HG02678 (cell line): ENCODE results near the gene EHMT1.
A peak's percentile ranks its signal among the peaks of the same experiment; 100 is the strongest.

Experiments used
- ATAC-seq: cut with Tn5 transposase; IDR thresholded peaks from one replicate; pipeline ENCODE4 v1.9.1; 2021; ENCODE audit warnings: mild to moderate bottlenecking, moderate library complexity; ENCODE audit not compliant: unreplicated experiment

EHMT1 gene

DNA sequence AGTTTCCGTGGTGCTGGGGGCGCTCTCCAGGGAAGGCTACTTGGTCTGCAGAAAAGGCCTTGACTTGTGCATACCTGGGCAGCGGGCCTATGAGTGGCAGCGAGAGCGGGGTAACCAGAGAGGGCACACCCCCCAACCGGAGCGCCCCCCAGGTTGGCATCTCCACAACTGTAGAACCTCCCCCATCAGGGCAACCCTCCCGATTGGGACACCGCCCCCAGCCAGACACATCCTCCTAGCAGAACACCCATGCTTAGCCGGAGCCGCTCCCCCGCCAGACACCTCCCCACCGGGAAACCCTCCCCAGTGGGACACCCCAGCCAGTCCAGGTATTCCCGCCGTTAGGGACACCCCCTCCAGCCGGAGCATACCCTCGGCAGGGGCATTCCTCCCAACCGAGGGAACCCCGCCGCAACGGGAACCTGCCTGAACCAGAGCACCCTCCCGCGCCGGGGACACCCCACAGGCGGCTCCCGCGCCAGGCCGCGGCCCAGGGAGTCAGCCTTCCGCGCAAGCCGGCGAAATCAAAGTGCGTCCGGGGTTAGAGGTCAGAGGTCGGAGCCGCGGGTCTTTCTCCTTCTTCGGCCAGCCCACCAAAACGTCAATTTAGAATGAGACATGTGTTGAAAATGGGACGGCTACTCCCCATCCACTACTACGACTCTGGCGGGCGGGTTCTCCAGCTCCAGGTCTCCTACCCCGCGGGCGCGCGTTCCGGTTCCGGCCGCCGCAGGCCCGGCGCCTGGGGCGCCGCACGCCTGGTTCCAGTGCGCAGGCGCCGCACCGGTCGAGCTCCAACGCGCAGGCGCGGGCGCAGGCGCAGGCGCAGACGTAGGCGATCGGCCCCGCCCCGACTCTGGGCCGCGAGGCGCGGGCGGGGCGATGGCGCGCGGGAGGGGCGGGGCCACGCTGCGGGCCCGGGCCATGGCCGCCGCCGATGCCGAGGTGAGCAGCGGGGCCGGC, at the start of gene EHMT1:
TSS of gene EHMT1 (plus strand) at position 901 of the 963 bp plus-strand sequence. CDS start at position 925, 24 bp downstream.
- ATAC-seq, result peak; percentile 81

DNA sequence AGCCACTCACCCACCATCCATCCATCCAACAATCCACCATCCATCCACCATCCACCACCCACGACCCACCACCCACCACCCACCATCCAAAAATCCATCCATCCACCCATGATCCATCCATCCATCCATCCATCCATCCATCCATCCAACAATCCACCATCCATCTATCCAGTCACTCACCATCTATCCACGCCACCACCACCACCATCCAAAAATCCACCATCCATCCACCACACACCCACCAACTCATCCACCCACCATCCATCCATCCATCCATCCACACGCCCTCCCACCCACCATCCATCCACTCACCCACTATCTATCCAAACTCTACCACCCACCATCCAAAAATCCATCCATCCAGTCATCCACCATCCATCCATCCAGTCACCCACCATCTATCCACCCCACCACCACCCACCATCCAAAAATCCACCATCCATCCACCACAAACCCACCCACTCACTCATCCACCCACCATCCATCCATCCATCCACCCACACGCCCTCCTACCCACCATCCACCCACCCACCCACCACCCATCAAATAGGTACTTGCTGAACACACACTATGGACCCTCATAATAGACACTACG, 49.1 kb upstream of the EHMT1 start:
- no peak for ATAC-seq

DNA sequence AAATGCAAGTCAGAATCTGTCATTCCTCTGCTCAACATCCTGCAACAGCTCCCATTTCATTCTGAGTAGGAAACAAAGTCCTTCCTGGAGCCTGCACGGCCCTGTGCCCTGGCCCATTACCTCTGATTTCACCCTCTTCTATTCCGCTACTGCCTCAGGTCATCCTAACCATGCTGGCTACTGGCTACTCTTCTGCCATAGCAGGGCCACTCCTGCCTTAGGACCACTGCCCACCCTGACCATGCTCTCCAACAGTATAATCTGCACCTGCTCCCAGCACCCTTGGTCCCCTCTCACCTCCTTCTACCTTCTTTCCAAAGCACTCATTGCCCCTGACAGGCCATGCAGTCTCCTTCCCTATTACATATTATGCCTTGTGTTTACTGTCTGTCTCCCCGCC, 48.2 kb upstream of the EHMT1 start:
- ATAC-seq, result no peak

DNA sequence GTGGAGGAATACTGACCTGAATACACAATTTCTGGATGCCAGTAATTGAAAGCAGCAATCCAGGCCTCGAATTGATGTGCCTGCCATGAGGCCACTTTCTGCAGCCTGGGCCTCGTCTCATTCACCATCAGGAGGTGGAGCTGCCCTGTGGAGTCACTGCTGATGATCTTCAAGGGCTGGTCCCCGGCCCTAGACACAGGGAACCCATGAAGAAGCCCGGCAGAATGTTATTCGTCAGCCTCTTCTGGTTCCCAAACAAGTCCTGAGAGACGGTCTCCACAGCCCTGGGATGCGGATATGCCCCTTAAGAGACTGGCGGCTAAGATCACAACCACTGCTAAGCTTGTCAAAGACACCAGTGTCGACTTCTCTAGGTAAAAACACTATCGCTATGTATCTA, 44.6 kb upstream of the EHMT1 start:
- no peak for ATAC-seq

DNA sequence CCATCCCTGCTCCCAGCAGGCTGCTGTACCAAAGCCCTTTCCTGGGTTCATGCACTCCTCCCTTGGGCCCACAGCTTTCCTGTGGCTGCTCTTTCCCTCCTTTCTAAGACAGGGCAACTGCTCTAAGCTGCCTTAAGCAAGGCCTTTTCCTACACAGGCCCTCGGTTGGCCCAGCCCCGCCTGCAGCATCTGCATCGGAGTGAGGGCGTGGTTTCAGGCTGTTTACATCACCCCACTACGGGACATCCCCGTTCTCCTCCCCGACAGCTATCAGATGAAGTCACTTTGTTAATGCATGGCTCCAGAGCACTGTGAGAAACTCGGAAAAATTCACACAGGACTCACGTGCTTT, 43.5 kb upstream of the EHMT1 start:
- ATAC-seq, result no peak

DNA sequence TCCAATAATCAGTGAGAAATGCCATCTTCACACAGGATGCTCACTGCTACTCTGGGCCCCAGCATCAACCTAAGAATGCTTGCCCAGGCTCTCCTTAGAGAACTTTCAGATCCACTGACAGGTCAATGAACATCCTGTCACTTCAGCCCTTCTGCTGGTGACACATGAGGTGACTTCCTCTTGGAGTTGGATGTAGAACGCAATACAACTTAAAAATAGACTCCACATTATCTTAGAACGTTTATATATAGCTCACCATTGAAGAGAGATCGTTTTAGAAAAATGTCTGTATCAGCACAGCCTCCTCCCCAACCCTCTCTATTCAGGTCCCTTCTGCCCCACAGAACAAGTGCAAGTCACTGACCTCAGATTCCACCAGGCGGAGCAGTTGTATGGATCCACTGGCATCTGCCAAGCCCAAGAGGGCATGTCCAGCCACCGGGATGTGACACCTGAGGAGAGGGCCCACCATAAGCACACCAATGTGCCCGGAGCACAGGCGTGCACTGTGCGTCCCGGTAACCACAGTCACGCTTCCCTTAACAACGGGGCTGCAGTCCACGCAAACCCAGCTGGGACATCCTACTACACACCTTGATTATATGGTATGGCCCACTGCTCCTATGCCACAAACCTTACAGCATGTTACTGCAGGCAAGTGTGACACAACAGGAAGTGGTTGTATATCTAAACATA, 42.9 kb upstream of the EHMT1 start:
- ATAC-seq, result no peak

DNA sequence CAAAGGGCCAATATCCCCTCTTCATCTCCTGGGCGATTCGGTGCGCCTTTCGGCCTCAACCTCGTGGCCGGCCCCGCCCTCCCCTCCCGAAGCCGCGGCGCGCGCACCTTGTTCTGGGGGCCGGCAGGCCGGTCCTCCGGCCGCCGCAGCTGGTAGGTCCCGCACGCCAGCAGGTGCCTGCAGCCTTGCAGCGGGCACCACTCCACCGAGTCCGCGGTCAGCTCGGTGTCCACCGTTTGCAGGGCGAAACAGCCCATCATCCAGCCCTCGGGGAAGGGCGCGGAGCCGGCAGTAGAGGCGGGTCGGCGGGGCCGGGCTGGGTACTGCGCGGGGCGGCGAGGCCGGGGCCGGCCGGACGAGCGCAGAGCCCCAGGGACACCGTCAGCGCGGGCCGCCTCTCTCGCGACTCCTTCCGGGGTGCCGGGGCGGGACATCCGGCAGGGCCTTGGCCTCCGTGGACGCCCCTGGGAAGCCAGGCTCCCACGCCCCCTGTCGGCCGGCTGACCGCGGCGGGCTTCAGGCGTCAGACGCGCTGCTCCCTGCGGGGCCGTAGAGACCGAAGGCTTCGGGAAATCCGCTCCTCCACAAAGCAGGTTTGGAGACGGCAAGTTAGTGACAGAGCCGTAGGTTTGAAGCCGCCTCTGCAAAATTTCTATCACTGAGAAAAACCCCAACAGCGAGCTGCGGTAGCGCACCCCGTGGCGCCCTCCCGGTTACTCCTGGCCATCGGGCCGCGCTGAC, 40.1 kb upstream of the EHMT1 start, which contains the start of gene DPH7:
TSS of gene DPH7 (minus strand) at position 408 of the 741 bp plus-strand sequence. CDS start at position 260, 148 bp downstream.
- peak; percentile 91 for ATAC-seq

DNA sequence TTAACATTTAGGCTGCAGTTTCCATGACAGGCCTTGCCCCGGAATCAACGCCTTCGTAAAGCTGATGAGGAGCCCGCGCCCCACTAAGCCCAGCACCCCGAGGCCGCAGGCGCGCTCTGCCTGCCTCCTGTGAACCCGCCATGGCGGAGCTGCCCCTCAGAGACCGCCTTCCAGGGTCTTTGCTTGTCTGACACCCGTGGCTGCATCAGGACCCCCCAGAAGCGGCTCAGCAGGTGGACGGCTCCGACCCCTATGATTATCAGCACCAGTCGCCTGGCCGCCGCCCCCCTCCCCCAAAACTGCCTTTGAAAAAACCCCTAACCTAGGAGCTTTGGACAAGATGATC, 39.6 kb upstream of the EHMT1 start:
- no peak for ATAC-seq

DNA sequence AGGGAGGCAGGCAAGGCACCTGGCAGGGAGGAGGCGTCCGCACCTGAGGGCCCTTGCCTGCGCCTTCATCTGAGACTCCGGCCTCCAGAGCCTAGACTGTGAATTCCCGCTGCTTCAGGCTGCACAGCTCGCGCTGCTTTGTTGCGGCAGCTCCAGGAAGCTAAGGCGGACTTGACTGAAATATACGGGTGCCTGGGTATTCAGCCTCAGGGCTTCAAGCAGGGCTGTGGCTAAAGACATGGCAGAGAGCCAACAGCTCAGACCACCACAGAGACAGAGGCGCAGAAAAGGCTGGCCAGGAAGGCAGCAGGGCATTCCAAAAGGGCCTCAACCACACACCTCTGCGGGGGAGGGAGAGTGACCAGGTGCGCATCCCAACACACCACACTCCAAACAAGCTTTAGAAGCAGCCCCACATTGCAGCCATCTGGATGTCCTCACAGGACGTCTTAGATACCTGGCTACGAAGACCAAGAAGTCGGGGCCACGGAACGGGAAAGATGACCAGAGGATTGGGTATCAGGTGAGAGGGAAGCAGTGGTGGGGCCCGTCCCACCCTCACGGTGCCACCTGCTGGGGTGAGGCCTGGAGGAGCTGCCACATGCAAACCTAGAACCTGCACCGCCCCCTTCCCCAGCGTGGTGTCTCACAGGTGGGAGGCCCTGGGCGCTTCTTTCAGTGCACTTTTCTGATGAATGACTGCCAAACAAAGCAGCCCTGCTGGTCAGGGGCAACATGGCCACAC, 38.4 kb upstream of the EHMT1 start:
- no peak for ATAC-seq

DNA sequence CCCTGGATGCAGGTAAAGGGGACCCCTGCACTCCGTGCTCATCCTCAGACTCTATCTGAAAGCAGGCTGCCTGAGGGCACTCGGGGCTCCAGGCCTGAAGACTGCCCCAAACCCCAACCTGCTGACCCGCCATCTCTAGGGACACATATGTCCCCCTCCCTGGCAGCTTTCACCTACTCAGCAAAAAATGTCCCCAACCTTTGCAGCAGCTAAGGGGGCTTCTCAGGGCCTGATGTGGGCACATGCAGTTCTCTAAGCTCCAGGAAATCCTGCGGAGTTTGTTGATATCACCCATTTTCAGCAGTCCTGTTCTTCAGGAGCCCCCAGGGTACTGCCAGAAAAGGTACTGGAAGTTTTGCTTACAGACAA, 37.9 kb upstream of the EHMT1 start:
- ATAC-seq, result no peak

DNA sequence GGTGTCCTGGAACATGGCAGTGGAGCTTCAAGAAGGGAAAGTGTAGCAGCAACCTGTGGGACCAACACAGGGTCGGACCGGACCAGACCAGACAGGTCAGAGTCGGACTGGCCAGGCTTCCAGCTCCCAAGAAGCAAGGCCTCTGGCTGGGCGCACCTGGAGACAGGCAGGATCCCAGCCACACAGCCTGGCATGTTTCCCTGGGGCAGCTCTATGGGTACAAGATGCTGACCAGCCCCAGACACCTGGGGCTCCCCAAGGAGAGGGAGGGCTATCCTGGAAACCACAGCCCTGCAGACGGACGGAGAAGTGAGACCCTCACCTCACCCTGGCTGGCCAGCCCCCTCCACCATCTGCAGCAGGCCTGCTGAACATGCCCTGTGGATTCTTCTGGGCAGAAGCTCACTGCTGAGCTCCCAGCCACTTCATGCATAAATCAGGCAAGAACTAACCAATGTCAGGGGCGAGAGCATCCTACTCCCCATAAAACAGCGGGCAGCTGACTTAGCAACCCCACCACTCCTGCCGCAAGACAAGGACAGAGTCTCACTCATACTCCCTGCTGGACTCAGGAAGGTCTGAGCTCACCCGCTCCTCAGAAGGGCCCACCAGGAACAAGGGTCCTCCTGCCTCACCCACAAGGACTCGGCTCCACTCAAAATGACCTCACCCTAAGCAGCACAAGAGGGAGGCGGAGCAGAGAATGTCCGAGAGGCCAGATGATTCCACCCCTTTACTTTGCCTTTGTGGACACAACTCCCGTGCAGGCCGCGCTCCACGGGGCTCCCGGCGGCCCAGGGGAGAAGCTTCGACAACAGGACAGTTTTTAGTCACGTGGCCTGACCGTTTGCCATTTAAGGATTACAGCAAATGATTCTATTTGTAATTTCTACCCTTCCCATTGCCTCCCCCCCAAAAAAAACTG, 37.2 kb upstream of the EHMT1 start:
- ATAC-seq, result no peak

DNA sequence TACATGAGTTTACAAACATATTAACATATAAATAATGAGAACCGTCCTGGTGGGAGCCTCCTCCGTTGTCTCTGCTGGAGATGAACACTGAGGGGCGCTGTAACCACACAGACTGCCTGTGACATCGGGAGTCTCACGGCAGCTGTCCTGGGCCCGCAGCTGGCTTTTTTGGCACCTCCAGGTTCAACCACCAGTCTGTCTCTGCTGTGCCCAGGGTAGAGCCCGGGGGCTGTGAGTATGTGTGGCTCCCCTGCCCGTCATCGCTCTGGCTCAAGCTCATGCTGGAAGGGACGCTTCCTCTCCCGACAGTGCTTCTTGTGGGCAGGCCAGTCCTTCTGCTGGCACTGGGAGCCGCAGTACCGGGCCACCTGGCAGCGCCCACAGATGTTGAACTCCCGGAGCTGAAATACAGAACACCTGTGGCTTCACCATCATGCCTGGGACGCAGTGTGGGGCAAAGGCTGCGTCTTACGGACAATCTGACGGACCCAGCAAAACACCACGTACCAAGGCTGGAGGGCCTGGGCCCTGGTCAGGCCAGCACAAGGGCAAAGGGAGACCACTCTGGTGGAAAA, 36.4 kb upstream of the EHMT1 start:
- ATAC-seq, result no peak

DNA sequence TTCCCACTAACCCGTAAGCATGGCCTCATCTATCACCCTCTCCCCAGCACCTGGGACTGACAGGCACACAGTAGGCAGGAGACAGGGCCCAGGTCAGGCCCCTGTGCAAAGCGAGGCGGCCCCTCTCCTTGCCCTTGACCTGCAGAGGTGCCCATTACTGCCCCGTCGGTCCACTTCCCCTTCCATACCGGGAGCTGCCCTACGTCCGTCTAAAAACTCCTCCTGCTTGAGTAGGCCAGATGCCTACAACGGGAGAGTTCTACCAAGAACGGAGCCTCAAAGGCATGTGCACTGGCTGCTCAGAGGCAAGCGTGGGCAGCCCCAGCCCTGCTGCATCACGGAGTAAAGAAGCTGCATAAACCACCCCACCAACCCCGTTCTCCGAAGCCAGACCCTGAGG, 35.5 kb upstream of the EHMT1 start:
- no peak for ATAC-seq

DNA sequence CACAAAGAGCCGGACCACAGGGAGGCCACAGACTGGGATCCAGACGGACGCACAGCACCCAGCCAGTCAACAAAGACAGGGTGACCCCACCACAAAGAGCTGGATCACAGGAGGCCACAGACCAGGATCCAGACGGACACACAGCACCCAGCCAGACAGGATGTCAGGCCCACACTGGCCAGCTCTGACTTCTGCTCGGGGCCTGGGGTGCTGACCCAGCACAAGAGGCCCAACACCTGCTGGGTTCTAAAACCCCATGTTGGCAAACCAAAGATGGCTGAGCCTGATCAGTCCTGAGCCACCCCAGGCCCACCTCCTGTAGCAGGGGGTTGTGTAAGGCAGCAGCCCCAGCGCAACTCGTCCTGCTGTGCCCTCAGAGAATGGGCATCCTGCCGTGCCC, 34.8 kb upstream of the EHMT1 start:
- no peak for ATAC-seq

DNA sequence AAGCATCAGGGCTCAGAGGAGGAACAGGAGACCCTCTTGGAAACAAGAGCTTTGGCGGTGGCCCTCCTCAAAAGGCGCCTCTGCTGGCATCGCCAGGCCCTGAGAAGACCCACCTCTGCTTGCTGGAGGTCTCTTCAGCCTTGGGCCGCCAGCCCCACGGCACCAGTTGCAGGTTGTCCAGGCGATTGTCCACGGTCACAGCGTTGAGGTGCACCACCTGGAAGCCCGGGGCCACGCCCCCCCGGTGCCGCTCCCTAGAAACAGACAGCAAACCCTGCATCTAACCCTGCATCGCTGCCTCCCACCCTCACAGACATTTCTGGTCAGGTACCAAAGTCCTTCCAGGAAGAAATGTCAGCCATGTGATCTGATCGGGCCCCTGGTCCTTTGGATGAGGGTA, 32.0 kb upstream of the EHMT1 start:
- no peak for ATAC-seq

DNA sequence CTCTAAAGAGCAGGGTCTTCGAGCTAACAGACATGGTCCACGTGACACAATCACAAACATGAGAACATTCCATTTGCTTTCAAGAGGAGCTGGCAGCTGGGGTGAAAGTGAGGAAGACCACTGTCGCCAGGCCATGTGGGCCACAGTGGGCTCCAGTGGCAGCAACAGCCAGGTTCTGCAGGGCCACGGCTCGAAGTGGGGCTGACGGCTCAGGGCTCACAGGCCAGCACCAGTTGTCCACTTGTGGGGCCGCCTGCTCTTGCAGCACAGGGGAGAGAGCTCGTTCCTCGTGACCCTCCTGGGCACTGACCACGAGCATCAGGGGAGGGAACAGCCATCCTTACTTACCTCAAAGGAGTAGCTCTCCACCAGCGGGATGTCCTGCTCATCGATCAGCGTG, 30.5 kb upstream of the EHMT1 start:
- no peak for ATAC-seq

DNA sequence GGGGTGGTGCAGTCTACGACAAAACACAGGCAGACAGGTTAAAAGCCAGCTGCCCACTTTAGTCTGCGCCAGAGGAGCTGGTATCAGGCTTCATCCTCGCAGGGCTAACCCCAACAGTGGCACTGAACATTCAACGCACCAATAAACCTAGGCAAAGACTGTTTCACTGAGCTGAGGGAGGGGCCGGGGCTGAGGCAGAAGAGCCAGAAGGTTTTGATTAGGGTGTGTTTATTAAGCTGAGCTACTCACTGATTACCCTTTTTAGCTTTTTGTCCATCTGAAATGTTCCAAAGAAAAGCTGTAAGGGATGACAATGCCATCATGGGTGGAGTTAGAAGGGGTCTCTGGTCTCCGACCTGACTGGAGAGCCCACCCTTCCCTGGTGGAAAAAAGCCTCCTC, 29.9 kb upstream of the EHMT1 start:
- ATAC-seq, result no peak

DNA sequence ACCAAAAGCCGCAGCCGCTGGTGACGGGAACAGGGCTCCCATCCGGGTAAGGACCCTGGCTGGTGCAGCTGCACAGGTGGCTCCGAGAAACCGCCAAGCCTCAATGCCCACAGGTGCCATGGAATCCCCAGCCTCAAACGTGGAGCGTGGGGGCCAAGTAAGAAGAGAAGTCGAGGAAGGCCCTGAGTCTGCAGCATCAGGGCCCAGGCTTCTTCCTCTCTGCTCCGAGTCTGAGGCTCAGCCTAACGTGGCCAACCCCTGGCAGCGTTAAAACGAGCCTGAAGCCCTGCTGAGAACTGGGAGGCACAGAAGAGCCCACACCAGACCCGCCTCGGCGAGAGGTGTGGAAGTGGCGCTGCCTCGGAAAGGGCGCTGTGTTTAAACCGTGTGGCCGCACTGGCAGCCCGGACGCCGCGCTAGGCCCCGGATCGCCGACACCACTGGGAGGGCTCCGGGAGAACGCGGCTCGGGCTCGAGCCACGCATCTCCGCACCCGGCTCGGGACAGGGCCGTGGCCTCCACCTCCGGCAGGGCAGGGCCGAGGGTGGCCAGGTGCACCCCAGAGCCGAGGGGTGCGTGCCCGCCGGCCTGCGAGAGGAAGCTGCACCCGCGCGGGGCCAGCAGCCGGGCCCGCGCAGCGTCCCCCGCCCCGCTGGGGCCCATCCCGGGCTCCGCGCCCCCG, 29.2 kb upstream of the EHMT1 start:
- peak; percentile 10 for ATAC-seq

DNA sequence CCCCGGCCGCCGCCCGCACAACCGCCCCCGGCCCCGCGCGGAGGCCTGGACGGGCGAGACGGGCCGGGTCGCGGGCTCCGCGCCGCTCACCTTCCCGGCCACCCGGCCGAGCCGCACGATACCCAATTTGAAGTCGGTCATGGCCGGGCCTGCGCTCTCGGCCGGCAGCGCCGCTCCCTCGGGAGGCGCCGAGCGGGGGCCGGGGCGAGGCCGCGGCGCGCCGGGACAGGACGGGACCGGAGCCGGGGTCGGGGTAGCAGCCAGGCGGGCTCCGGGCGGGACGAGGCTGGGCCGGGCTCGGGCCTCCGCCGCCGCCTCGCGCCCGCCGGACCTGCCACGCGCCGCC, 28.7 kb upstream of the EHMT1 start:
- ATAC-seq, result no peak
